HG03457 (cell line): ENCODE data around the gene TMEM186.
"Not testable (repeated sequence)": the region's sequence is repeated elsewhere in the genome, so short reads cannot be mapped to it uniquely, and the experiment has no call there.

ENCODE experiments used
- ATAC-seq: cut with Tn5 transposase; IDR thresholded peaks from one replicate; pipeline ENCODE4 v1.9.1; 2021; ENCODE audit warnings: moderate number of reproducible peaks; ENCODE audit not compliant: unreplicated experiment

TMEM186 gene

DNA sequence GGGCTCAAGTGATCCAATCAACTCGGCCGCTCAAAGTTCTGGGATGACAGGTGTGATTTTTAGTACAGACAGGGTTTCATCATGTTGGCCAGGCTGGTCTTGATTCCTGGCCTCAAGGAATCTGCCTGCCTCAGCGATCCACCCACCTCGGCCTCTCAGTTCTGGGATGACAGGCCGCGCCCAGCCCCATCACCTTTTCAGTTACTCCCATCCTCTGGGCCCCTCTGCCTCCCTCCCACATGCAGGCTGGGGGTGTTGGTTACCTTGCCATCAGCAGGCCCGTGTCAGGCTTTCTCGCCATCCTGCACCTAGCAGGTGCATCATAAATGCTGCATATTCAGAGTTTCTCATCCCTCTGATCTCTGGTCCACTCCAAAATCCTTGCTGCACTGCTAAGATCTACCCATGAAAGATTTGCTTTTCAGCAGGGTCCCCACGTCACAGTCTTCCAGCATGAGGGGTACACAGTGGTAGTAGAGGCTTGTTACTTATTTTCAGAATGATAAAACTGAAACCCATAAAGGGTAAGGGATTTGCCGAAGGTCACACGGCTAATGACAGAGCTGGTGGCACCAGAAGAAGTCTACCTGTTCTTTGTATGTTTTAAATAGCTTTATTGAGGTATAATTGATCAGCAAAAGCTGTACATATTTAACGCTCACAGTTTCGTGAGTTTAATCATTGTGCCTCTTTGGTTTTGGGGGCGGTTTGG lies 16.8 kb upstream of the TMEM186 start:
- ATAC-seq = no peak

DNA sequence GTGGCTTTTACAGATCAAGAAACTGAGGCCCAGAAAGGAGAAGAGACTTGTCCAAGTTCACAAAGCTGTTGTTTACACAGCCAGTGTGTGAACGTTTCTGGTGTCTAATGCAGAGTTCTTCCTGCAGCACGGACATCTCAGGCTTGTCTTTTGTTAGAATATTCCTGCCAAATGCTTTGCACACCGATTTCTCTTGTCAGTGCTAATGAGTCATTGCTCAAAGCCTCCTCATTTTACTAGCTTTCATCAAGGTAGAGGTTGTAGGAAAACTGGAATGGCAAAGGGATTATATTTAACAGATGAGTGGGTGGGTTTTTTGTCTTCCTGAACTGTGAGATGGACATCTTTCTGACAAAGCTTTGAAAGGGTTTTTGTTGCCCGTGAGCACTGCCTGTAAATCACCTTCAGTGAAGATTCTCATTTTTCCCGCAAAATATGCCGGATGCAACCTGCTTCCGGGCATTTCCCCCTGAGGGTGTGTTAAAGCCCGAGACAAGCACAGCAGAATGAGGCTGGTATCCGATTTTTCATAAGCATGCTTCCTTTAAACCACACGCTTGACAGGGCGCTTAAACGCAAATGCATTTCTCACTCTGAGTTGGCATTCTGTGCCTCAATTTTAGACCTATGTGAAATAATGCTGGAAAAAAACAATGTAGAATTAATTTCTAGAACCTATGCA lies 14.9 kb upstream of the TMEM186 start:
- ATAC-seq = no peak

DNA sequence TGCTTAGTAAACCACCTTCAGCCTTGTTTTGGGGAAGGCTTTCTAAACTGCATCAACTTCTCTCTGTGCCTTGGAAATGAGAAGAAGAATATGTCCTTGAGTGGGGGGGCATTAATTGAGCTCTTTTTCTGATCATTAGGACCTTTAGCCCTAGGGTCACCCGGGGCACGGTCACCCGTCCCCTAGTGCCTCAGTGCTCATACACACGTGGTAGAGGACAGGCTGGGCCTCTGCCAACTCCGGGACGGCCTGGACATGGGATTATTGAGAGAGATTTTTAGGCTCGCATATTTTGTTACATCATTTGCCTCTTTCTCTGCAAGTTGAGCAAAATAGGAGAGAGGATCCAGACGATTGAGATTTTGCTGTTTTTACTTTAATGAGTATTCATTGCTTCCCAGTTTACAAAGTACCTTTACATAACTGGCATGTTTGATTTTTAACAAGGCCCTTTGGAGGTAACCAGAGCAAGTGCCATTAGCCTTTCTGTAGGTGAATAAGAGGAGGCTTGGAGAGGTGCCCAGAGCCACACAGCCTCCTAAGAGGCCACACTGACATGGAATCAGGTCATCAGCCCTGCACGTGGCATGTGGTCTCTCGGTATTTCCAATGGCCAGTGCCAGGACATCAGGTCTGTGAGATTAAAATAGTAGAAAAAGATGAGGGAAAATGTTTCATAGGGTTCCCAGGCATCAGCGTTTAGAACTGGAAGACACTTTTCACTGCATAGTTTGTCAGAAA lies 11.3 kb upstream of the TMEM186 start:
- no peak for ATAC-seq

DNA sequence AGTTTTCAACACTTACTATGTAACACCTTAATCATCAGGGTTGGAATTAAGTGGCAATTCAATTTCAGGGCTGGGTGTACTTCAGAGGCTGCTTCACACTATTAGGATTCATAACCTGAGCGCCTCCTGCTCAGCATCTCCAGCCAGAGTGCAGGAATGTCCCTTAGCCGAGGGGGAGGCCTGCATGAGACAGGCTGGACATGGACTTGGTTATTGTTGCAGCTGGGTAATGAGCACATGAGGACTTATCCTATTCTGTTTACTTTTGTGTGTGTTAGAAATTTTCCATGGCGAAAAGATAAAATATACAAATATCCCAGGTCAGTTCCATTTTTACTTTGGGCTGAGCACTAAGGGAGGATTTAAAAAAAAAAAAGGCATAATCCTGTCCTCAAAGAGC lies 10.6 kb upstream of the TMEM186 start:
- ATAC-seq = no peak

DNA sequence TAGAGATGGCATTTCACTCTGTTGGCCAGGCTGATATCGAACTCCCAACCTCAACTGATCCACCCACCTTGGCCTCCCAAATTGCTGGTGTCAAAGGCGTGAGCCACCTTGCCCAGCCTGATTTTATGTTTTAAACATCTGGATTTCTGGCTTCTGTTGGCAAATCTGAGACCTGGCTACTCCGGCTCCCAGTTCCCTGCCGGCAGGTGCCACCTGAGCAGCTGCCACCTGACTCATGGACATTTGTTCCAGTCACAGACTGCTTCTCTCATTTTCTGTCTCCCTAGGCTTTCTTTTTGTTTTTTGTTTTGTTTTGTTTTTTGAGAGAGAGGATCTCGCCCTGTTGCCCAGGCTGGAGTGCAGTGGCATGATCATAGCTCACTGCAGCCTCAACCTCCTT lies 9.8 kb upstream of the TMEM186 start:
- ATAC-seq = no peak

DNA sequence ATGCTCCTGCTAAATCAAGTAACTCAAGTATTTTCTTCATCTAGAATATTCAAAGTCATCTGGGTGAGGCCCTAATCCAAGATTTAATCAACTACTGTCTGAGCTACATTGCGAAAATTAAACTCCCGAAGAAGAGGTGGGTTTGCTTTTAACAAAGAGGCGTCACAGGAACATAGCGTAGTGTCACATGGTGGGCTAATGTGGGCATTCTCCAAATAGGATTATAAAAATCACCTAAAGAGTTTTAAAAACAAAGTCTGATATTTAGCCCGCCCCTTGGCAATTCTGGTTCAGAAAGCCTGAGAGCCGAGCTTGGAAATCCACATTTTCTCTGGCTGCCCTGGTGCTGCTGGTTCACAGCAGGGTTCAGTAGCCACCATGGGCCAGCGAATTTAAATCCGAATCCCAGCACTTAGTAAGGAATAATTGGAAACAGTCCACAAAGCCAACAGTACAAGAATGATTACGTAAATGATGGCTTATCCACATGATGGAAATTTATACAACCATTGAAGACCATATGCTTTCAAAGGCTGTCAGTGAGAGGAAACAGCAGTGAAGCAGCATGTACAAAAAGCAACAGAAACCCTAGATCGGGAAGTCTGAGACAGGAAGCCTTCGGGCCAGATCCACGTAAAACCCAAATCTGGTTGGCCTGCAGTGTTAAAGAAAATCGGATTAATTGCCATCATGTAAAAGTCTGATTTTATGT lies 9.0 kb upstream of the TMEM186 start:
- no peak for ATAC-seq

DNA sequence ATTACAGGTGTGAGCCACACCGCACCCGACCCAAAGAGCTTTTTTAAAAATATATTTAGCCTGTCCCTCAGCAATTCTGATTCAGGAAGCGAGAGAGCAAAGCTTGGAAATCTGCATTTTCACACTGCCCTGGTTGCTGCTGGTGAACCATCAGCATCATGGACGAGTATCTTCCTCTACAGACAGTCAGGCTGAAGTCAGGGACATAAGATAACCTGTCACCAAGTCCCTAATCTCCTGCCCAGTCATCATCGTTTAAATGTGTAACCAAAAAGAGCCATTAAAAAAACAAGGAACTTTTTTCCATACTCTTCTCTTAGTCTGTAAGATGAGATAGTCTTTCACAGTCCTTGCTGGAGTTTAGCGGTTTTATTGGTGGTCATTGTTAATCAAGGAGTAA lies 6.9 kb upstream of the TMEM186 start:
- no peak for ATAC-seq

DNA sequence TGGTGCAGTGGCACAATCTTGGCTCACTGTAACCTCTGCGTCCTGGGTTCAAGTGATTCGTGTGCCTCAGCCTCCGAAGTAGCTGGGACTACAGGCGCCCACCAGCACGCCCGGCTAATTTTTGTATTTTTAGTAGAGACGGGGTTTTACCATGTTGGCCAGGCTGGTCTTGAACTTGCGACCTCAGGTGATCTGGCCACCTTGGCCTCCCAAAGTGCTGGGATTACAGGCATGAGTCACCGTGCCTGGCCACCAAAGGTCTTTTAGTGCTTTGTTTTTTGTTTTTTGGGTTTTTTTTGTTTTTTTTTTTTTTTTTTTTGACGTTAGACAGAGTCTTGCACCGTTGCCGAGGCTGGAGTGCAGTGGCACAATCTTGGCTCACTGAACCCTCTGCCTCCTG lies 6.3 kb upstream of the TMEM186 start:
- not testable (repeated sequence) for ATAC-seq

DNA sequence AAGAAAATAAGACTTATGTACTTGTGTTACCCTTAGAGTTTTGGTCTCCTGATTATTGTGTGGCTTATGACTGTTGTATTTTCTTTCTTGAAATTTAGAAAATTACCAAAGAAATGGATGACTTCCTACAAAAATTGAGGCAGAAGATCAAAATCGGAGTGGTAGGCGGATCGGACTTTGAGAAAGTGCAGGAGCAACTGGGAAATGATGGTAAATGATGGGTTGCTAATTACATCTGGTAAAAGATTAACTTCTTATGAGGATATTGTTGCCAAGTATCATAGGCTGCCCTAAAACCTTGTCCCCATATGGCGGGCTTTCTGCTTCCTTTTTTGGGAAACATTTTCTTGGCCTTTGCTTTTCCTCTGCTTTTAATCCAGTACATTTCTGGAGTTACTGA lies 4.3 kb upstream of the TMEM186 start:
- ATAC-seq = no peak

DNA sequence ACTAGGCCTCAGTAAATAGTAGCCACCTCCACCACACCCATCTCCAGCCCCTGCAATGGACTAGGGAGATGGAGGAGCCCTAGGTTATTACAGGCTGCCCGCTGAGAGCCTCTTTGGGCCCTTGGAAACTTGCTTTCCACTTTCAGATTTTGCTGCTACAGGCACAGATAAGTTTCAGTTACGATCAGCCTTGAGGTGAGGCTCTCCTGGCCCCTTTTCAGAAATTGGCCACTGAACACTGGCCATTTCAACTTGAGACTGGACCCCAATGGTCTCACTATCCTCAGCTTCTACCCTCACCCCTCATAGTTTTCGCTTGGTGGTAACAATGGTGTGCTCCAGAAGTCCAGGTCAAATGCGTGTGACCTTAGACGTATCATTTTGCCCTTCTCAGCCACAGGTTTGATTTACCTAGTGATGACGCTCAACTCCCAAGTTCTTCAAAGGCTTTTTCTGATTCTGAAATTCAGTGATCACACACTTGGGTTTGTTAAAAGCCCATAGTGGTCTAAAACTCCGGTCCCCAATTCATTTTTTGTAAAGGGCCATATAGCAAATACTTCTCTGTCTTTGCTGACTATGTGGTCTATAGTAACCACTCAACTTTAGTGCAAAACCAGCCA lies 1.2 kb upstream of the TMEM186 start:
- no peak for ATAC-seq

DNA sequence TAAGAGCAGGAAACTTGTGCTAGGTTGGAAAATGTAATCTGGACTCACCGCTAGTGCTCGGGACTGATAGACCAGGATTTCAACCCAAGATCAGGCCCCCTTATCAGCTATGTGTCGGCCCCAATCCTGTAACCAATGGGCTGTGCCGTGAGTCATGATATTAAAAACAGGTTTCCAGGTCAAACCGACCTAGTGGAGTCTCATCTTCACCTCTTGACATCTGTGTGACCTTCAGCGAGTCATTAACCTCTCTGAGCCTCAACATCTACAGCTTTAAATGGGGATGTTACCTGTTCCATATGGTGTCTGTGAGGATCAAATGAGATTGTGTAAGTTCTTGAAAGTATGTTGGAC lies 712 bp upstream of the TMEM186 start:
- ATAC-seq = no peak

DNA sequence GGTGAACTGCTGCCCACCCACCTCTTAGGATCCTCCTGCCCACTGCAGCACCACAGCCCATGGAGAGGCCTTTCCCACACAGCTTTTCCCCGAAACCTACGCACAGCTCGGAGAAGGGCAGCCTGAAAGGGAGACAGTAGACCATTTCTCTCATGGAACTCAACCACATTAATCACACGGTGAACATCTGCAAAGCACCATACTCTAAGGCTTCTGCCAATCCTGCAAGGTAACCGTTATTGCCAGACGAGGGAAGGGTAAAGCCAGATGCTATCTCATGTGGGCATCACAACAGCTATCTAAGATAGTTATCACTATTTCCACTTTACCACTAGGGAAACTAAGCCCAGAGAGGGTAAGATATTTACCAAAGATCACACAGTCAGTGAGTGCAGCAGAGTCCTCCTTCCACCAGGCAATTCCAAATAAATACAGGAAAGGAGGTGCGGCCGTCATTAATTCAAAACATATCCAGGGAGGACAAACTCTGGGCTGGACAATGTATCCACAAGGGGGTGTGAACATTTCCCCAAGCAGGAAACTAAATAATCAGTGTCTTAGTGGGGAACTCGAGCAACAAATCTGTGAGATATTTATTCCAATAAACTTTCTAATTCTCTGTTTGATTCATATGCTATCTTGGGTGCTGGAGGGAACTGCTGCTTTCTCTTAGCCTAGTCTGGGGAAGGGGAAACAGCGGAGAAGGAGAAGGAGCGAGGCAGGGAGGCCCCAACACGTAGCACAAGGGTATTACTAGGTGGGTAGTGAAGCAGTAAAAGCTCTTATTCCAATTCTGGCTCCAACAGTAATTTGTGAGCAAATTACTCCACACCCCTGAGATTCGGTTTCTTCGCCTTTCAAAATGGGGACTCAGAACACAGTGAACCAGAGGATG lies 723 bp downstream of the TMEM186 start:
- no peak for ATAC-seq

DNA sequence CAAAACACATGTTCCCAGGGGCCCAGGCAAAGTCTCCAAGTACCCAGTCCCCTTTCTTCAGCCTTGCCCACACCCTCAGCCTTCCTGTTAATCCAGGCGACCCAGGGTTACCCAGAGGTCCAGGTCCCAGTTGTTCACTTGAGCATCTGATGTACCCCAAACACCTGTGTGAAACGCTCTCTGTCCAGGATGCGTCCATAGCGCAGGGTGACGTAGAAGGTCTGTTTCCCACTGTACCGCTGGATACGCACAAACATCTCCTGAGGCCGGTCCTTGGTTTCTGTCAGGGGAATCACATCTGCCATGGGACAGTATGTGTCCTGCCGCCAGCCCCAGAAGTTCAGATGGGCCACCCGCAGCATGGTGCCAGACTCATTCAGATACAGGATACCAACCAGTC lies 1.6 kb downstream of the TMEM186 start:
- no peak for ATAC-seq

DNA sequence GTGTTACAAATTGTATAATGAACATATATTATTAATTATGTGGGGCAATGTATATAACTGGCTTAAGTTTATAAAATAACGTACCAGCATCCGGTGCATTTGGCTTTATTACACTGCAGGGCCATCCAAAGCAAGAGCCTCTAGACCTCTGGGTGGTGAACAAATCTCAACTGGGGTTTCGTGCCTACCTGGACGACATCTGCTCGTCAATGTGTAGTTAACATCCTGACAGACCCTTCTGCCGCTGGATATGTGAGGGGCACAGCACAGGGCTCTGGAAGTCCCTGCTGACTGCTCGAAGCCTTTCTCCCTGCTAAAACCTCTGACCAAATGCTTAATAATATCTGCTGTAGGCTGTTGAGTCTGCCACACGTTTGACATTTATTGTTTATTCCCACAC lies 2.3 kb downstream of the TMEM186 start:
- no peak for ATAC-seq

DNA sequence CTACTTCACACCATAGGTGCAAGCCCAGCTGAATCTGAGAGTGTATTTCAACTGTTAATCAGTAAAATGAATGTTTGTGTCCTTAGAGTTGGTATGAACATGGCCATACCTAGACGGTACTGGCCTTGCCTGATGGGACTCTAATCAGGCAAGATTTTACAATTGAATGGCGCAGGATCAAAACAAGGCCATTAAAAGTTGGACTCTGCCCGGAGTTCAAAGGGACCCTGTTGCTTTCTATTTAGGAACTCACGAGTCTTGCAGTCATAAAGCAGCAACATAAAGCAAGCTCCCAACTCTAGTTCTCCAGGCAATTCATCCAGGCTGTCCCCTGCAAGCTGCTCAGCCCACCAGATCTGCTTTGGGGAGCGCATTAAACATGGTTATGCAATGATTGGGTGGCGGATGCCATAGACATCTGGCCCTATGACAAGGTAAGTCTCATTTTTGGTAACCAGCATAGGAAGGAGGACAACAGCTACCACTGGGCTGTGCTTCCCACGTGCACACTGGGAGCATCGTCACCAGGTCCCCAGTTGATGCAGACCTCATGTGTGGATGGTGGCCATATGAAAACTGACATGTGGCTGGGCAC lies 8.8 kb downstream of the TMEM186 start:
- no peak for ATAC-seq

DNA sequence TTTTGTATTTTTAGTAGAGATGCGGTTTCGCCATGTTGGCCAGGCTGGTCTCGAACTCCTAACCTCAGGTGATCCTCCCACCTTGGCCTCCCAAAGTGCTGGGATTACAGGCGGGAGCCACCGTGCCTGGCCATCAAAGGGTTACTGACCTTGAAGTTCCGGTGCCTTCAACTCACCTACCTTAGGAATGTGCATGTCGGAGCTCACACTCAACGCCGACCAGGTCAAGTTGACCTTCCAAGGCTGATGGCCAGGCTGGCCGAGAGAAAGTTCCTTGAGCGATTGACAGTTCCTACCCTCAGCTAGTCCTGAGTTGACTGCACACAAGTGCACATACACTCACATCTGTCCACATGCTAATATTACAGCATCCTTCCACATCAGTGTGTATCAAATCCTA lies 11.1 kb downstream of the TMEM186 start:
- ATAC-seq = not testable (repeated sequence)

DNA sequence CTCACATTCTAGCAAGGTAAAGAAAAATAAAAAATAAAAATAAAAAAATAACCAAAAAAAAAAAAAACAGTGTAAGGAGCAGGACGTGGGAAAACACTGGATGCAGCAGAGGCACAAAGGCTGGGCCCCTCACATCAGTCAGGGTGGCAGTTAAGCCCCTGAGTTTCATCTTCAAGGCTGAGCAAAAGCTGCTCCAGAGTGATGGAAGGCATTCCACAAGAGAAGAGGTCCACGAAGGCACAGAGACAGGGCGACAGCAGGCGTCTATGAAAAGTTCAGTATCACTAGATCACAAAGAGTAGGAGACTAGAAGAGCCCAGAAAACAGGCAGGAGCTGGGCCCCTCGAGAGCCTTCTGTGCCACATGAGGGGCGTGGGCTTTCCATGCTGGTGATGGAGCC lies 12.0 kb downstream of the TMEM186 start:
- no peak for ATAC-seq

DNA sequence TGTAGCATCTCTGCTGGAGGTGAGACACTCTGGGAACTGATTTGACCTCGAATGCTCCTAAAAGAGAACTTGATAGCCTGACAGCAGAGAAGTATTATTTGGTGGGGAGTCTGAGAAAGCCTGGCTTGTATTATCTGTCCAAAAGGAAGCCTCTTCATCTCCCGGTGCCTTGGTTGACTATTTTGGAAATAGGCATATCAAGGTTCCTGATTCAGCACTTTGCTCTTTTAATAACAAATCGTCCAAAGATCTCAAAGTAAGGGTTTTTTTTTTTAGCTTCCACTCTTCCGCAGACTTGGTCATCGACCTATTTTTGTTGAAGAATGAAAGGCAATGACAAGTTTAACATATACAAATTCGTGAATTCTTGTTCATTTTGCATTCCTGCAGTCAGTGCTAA lies 14.8 kb downstream of the TMEM186 start:
- ATAC-seq = no peak

DNA sequence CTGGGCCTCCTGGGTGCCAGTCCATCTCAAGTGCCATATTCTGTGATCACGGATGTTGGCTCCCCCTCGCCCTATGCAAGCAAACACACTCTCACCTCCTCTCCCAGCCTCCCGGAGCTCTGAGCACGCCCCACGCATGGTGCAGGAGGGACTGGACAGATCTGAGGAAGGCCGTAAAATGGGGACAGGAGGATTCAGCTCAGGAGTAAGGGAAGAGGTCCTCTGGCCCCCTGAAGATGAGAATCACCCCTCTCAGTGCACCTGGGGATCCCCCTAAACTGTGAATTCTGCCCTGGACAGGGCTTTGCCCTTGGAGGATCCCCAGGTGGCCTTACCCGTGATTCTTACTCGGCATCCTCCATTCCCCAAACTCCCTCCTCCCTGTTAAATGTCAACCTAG lies 15.6 kb downstream of the TMEM186 start:
- no peak for ATAC-seq

DNA sequence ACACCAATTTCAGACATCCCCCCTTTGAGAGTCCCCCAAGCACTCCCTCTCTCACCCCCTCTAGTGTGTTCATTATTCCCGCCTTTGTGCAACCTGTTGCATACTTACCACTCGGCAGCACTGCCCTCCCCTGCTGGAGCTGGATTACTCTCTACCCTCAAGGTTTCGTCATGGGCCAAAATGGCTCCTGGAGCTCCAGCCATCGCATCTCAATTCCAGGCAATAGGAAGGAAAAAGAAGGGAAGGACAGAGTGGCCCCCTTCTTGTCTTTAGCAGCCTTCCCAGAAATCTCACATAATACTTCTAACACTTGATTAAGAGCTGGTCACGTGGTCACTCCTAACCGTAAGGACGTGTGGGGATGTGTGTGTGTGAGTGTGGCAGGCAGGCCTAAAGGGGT lies 20.2 kb downstream of the TMEM186 start:
- ATAC-seq = no peak
